HG03520 (cell line): ENCODE measurements around the gene GOLGA8N.
"Not testable (repeated sequence)": the region's sequence is repeated elsewhere in the genome, so short reads cannot be mapped to it uniquely, and the experiment has no call there.

Source experiments
- ATAC-seq: cut with Tn5 transposase; IDR thresholded peaks from one replicate; pipeline ENCODE4 v1.9.1; 2021; ENCODE audit warnings: mild to moderate bottlenecking, moderate library complexity; ENCODE audit not compliant: unreplicated experiment

GOLGA8N gene

GRCh38 chr15:32593151-32593550 is at the start of gene GOLGA8N:
Gene GOLGA8N (plus strand): TSS chr15:32593456.
- not testable (repeated sequence) for ATAC-seq

- ATAC-seq = not testable (repeated sequence)
These were observed 49.8 kb upstream of the GOLGA8N start for GRCh38 chr15:32543456-32543855.

GRCh38 chr15:32545129-32545528 is 48.1 kb upstream of the GOLGA8N start:
- not testable (repeated sequence) for ATAC-seq

GRCh38 chr15:32554587-32554986 is 38.7 kb upstream of the GOLGA8N start:
- not testable (repeated sequence) for ATAC-seq

GRCh38 chr15:32562198-32562597 is 31.1 kb upstream of the GOLGA8N start:
- not testable (repeated sequence) for ATAC-seq

- not testable (repeated sequence) for ATAC-seq
These were observed 24.3 kb upstream of the GOLGA8N start for GRCh38 chr15:32568988-32569387.

- ATAC-seq = not testable (repeated sequence)
These were observed 14.8 kb upstream of the GOLGA8N start for GRCh38 chr15:32578482-32578881.

- not testable (repeated sequence) for ATAC-seq
These were observed 7.4 kb upstream of the GOLGA8N start for GRCh38 chr15:32585844-32586243.

GRCh38 chr15:32609518-32609917 is 16.3 kb downstream of the GOLGA8N start:
- ATAC-seq = not testable (repeated sequence)

GRCh38 chr15:32610719-32611118 is 17.5 kb downstream of the GOLGA8N start:
- ATAC-seq = not testable (repeated sequence)

- peak; percentile 21 for ATAC-seq
These were observed 21.4 kb downstream of the GOLGA8N start for GRCh38 chr15:32614712-32615050.

GRCh38 chr15:32615051-32615870 is 22.0 kb downstream of the GOLGA8N start, which contains the start of gene ARHGAP11A:
Gene ARHGAP11A (plus strand): TSS chr15:32615504. CDS start chr15:32616212, 708 bp downstream.
- ATAC-seq = peak; percentile 73

GRCh38 chr15:32615871-32616426 is 22.7 kb downstream of the GOLGA8N start:
- not testable (repeated sequence) for ATAC-seq

- no peak for ATAC-seq
These were observed 43.2 kb downstream of the GOLGA8N start for GRCh38 chr15:32636410-32636809.

GRCh38 chr15:32636908-32637567 is 43.8 kb downstream of the GOLGA8N start:
- no peak for ATAC-seq

- ATAC-seq = no peak
These were observed 44.4 kb downstream of the GOLGA8N start for GRCh38 chr15:32637704-32638103.

- no peak for ATAC-seq
These were observed 48.3 kb downstream of the GOLGA8N start, which contains the start of gene SCG5 for GRCh38 chr15:32641517-32642059. Gene SCG5 (plus strand): TSS chr15:32641710. CDS start chr15:32643593, 1,883 bp downstream.

- ATAC-seq = no peak
These were observed 49.6 kb downstream of the GOLGA8N start for GRCh38 chr15:32642667-32643435.

- no peak for ATAC-seq
These were observed 50.7 kb downstream of the GOLGA8N start for GRCh38 chr15:32643907-32644445.

GRCh38 chr15:32646291-32646690 is 53.0 kb downstream of the GOLGA8N start:
- ATAC-seq = no peak
